GM12878 (cell line): ENCODE results near the gene ZBTB7B. TPM values are rescaled to one million over a fixed set of nuclear protein-coding genes. Genes with fewer than 3 reads are reported as not detected.

Experiments
- ATAC-seq: fragments of 200-7000 bp; cut with Tn5 transposase; 3 replicates; pipeline ENCODE4 v1.9.1; 2020; ENCODE audit warnings: mild to moderate bottlenecking, moderate library complexity
- BruUV-seq: library from RNA; stranded (reverse); fragments of 400-500 nt; replicated peaks from 2 replicates; lab custom pipeline; 2021; lab: Mats Ljungman, UMichigan
- CTCF ChIA-PET: fragments of 300-600 bp; sonication (Branson Sonifier 250); formaldehyde crosslinking; extraction: SDS; loops from one replicate; lab custom pipeline; 2021; ENCODE audit warnings: inconsistent platforms; lab: Yijun Ruan, JAX
- POLR2A ChIA-PET: fragments of 350-600 bp; formaldehyde crosslinking; extraction: SDS; loops from one replicate; lab custom pipeline; 2021; ENCODE audit warnings: inconsistent platforms; lab: Charles Lee
- RAD21 ChIA-PET: fragments of 300-600 bp; sonication (Branson Sonifier 250); formaldehyde crosslinking; loops from one replicate; lab custom pipeline; 2023; ENCODE audit warnings: antibody characterized with exemption; ENCODE audit not compliant: unreplicated experiment; lab: Charles Lee
- SMC1A ChIA-PET: fragments of 300-600 bp; sonication (Branson Sonifier 250); formaldehyde crosslinking; loops from one replicate; lab custom pipeline; 2023; ENCODE audit not compliant: unreplicated experiment, uncharacterized antibody; lab: Charles Lee
- DNase-seq: peaks from one replicate; pipeline ENCODE4 v3.0.0-alpha.2; 2011; ENCODE audit warnings: low read depth, low spot score
- FAIRE-seq: peaks from 3 replicates; lab custom pipeline; 2011; peaks lifted over from hg19 to GRCh38; lab: Jason Lieb, UNC
- H2AFZ ChIP-seq: 2 replicates; pipeline ENCODE4 v1.6.0; 2011; ENCODE audit warnings: low read depth, low read length, control low read depth; ENCODE audit not compliant: control insufficient read depth
- H3K27ac ChIP-seq: 2 replicates; pipeline ENCODE4 v1.5.1; 2011; ENCODE audit warnings: control low read depth; ENCODE audit not compliant: control insufficient read depth, insufficient read depth
- H3K27me3 ChIP-seq, 2 experiments: replicated peaks in 1 of 2; 2 replicates each; pipeline versions ENCODE4 v1.6.0 to v1.6.1; 2011; ENCODE audit warnings: low read length in 1 of 2; ENCODE audit not compliant: control insufficient read depth in 2 of 2, insufficient read depth in 2 of 2
- H3K36me3 ChIP-seq, 2 experiments: 2 replicates each; pipeline ENCODE4 v1.5.1; 2011; ENCODE audit warnings: low read length in 1 of 2; ENCODE audit not compliant: control insufficient read depth in 2 of 2, insufficient read depth in 2 of 2
- H3K4me1 ChIP-seq: 2 replicates; pipeline ENCODE4 v1.6.1; 2011; ENCODE audit warnings: mild to moderate bottlenecking, low read length, moderate library complexity, mixed read lengths; ENCODE audit not compliant: control insufficient read depth, insufficient read depth
- H3K4me2 ChIP-seq: 2 replicates; pipeline ENCODE4 v1.6.0; 2011; ENCODE audit warnings: control low read depth; ENCODE audit not compliant: control insufficient read depth, insufficient read depth
- H3K4me3 ChIP-seq: fragments of 200-600 bp; sonication (generic); 2 replicates; pipeline ENCODE4 v1.5.1; 2016
- H3K79me2 ChIP-seq: 2 replicates; pipeline ENCODE4 v1.6.0; 2011; ENCODE audit warnings: low read length; ENCODE audit not compliant: control insufficient read depth, insufficient read depth
- H3K9ac ChIP-seq: 2 replicates; pipeline ENCODE4 v1.8.0; 2011; ENCODE audit warnings: low read length, control low read depth, mixed read lengths; ENCODE audit not compliant: control insufficient read depth, insufficient read depth
- H3K9me3 ChIP-seq: replicated peaks from 3 replicates; pipeline ENCODE4 v1.5.1; 2011; ENCODE audit warnings: mild to moderate bottlenecking, low read length; ENCODE audit not compliant: control insufficient read depth, insufficient read depth
- H4K20me1 ChIP-seq: 2 replicates; pipeline ENCODE4 v1.6.0; 2011; ENCODE audit not compliant: control insufficient read depth, insufficient read depth
- BCL11A ChIP-seq: IDR thresholded peaks from 2 replicates; pipeline ENCODE4 v1.6.1; 2011; ENCODE audit warnings: low read depth, low read length
- ESRRA ChIP-seq: IDR thresholded peaks from 2 replicates; pipeline ENCODE4 v1.6.1; 2012; ENCODE audit warnings: mild to moderate bottlenecking, low read length, improper control_type of control experiment
- MEF2B ChIP-seq: fragments of 450-650 bp; IDR thresholded peaks from 2 replicates; pipeline ENCODE4 v1.6.1; 2018; ENCODE audit warnings: mild to moderate bottlenecking, moderate library complexity; ENCODE audit not compliant: partially characterized antibody, poor library complexity, severe bottlenecking
- SMARCA5 ChIP-seq: fragments of 450-650 bp; IDR thresholded peaks from 2 replicates; pipeline ENCODE4 v1.6.1; 2017; ENCODE audit warnings: mild to moderate bottlenecking
- TCF12 ChIP-seq: IDR thresholded peaks from 2 replicates; pipeline ENCODE4 v1.6.1; 2011; ENCODE audit warnings: low read depth, mild to moderate bottlenecking, low read length
- USF1 ChIP-seq: IDR thresholded peaks from 2 replicates; pipeline ENCODE4 v1.6.1; 2011; ENCODE audit warnings: borderline replicate concordance, low read depth, mild to moderate bottlenecking, moderate library complexity, mixed read lengths, low read length; ENCODE audit not compliant: insufficient read depth; ENCODE audit errors: extremely low read length
- ZNF384 ChIP-seq: IDR thresholded peaks from 2 replicates; pipeline ENCODE4 v1.6.1; 2012; ENCODE audit warnings: low read depth, mild to moderate bottlenecking, low read length, improper control_type of control experiment, borderline replicate concordance
- whole genome bisulfite sequencing: methylation state at CpG from one replicate; pipeline ENCODE4 v1.1.6; 2016; ENCODE audit warnings: low lambda C conversion rate; ENCODE audit not compliant: insufficient replicate concordance, insufficient coverage; ENCODE audit errors: missing lambda C conversion rate; 5-methylcytosine and 5-hydroxymethylcytosine counted together
- in situ Hi-C: fragments of 300-500 bp; cut with MboI; formaldehyde crosslinking; loops from 9 replicates; pipeline ENCODE4 v1.14.3; 2018; ENCODE audit warnings: mixed read lengths
- intact Hi-C: fragments of 100-400 bp; cut with micrococcal nuclease; formaldehyde crosslinking; loops from one replicate; pipeline ENCODE4 v1.14.2; 2022; ENCODE audit not compliant: unreplicated experiment
- polyA plus RNA-seq, 11 experiments: library from polyadenylated mRNA; depleted of rRNA in 4 of 11; unstranded in 6 of 11; stranded (reverse) in 5 of 11; fragments of >200 nt; fragmentation: Nextera tagmentation in 4 of 11; fragmentation: Illumina TruSeq in 1 of 11; extraction: Ambion mirVana in 4 of 11; extraction: Trizol in 1 of 11; gene quantifications; 1 replicate in 1 of 11; 2 replicates in 10 of 11; pipeline versions ENCODE4 v1.2.1 to v1.2.3, GENCODE V29; 2011 to 2016; ENCODE audit warnings: inconsistent platforms in 2 of 11, missing spikeins in 2 of 11, low read depth in 1 of 11
- total RNA-seq, 4 experiments: library from RNA; depleted of rRNA in 3 of 4; stranded (reverse); fragments of >200 nt in 3 of 4; fragmentation: Illumina TruSeq in 1 of 4; extraction: Trizol in 1 of 4; gene quantifications; 2 replicates each; pipeline versions ENCODE4 v1.2.1 to v1.2.3, GENCODE V29; 2013 to 2021

Gene ZBTB7B
- total and polyA plus RNA-seq, 10 of the 15 experiments (the other 5 are each of a cell fraction or from before 2014, with no cell fraction given): 0.11 to 44.9 (median 11.3) TPM

- TF ChIP-seq MEF2B (no peak), ZNF384 (no peak), USF1 (no peak), TCF12 (no peak)
Measured at GRCh38 chr1:155019377-155020245, 17.0 kb downstream of the ZBTB7B start (continued).

GRCh38 chr1:155022136-155022926 lies 19.7 kb downstream of the ZBTB7B start:
- WGBS: 50% methylated on average over 8 of the region's 8 CpGs
- FAIRE-seq: no peak
- H3K4me2 ChIP-seq: no peak overlapping the region

More at GRCh38 chr1:155022136-155022926, 19.7 kb downstream of the ZBTB7B start:
- Histone ChIP-seq H4K20me1 (no peaks in the 10 kb centered on the region), H3K4me1 (peaks cover 8% of the 10 kb centered on the region), H3K27me3 (no peaks in the 10 kb centered on the region; a peak in 1 of 4 replicates), H3K79me2 (no peaks in the 10 kb centered on the region; the same call in 1 of the 2 replicates), H3K27ac (no peak overlapping the region), H3K9me3 (no peaks in the 10 kb centered on the region), H3K9ac (no peak overlapping the region), H3K4me3 (no peak overlapping the region), H3K36me3 (no peaks in the 10 kb centered on the region), H2AFZ (no peak overlapping the region)
- SMC1A ChIA-PET: interaction anchor here (0.7 to 0.9 kb wide), 2 partner anchors 28 to 61 kb away, joined by 3 to 4 read pairs; partner anchors contain the start of genes ADAM15 and PYGO2
- POLR2A ChIA-PET: interaction anchor here (0.5 to 1.6 kb wide), 3 partner anchors 12 to 32 kb away, joined by 3 to 5 read pairs (median 3); no protein-coding TSS in a partner anchor
- CTCF ChIA-PET: interaction anchor here (0.7 to 2.8 kb wide), 6 partner anchors 28 to 171 kb away, joined by 3 to 9 read pairs (median 3); partner anchors contain the start of gene ADAM15
- DNase-seq (no peak), ATAC-seq (no peak)
- no TSS peak for BruUV-seq
- RAD21 ChIA-PET: interaction anchor here (1.6 kb wide), 1 partner anchor 22 kb away, joined by 5 read pairs; no protein-coding TSS in a partner anchor
- intact Hi-C loops (no loop called here), in situ Hi-C loops (no loop called here)
- TF ChIP-seq BCL11A: no peak
- TF ChIP-seq SMARCA5: no peak
- no peak for TF ChIP-seq ESRRA
